Esophagus muscularis mucosa (tissue), 4 donors: Measurements from ENCODE around the gene DPPA3. TPM values are rescaled to one million over a fixed set of nuclear protein-coding genes. Genes with fewer than 3 reads are reported as not detected.
"Not testable (repeated sequence)": the region's sequence is repeated elsewhere in the genome, so short reads cannot be mapped to it uniquely, and the experiment has no call there.

Source experiments
- DNase-seq: peaks from one replicate; pipeline ENCODE4 v3.0.0-alpha.2; 2017; ENCODE audit errors: extremely low spot score
- H3K27ac ChIP-seq, 4 donors: fragments of 200-600 bp; sonication (generic); replicated peaks in 1 of 4; 1 replicate in 3 of 4; 2 replicates in 1 of 4; pipeline ENCODE4 v1.5.1; 2016 to 2019; ENCODE audit warnings: mild to moderate bottlenecking in 1 of 4
- H3K27me3 ChIP-seq, 4 donors: fragments of 200-600 bp; sonication (generic); one replicate each; pipeline versions ENCODE4 v1.5.1 to v1.6.0; 2016 to 2019
- H3K36me3 ChIP-seq, 4 donors: fragments of 200-600 bp; sonication (generic); one replicate each; pipeline ENCODE4 v1.5.1; 2016 to 2019
- H3K4me1 ChIP-seq, 4 donors: fragments of 200-600 bp; sonication (generic); one replicate each; pipeline ENCODE4 v1.5.1; 2016 to 2019
- H3K4me3 ChIP-seq, 4 donors: fragments of 200-600 bp; sonication (generic); 1 replicate in 2 of 4; 2 replicates in 2 of 4; pipeline ENCODE4 v1.5.1; 2016 to 2019; ENCODE audit warnings: mild to moderate bottlenecking in 4 of 4, moderate library complexity in 1 of 4
- H3K9me3 ChIP-seq, 4 donors: fragments of 200-600 bp; sonication (generic); 1 replicate in 3 of 4; 2 replicates in 1 of 4; pipeline ENCODE4 v1.5.1; 2016 to 2019
- CTCF ChIP-seq, 3 experiments: fragments of 200-600 bp in 2 of 3; fragments of 450-650 bp in 1 of 3; sonication (generic) in 2 of 3; IDR thresholded peaks; one replicate each; pipeline ENCODE4 v1.5.1; 2017 to 2019; ENCODE audit warnings: antibody characterized with exemption in 3 of 3, mild to moderate bottlenecking in 2 of 3, moderate library complexity in 1 of 3
- EP300 ChIP-seq: sonication (generic); formaldehyde crosslinking; IDR thresholded peaks from one replicate; pipeline ENCODE4 v1.6.1; 2017; ENCODE audit warnings: antibody characterized with exemption
- POLR2A ChIP-seq: fragments of 450-650 bp; IDR thresholded peaks from one replicate; pipeline ENCODE4 v1.6.1; 2017; ENCODE audit warnings: antibody characterized with exemption, moderate library complexity, mild to moderate bottlenecking, low read depth
- POLR2AphosphoS5 ChIP-seq, 2 donors: sonication (generic); formaldehyde crosslinking; IDR thresholded peaks; one replicate each; pipeline ENCODE4 v1.6.1; 2017; ENCODE audit warnings: antibody characterized with exemption in 2 of 2
- WGBS: methylation state at CpG from one replicate; pipeline ENCODE4 v1.1.5; 2018; 5-methylcytosine and 5-hydroxymethylcytosine counted together
- intact Hi-C: fragments of 100-400 bp; cut with DNase I; formaldehyde crosslinking; loops from one replicate; pipeline ENCODE4 v1.15.1; 2023
- total RNA-seq, 4 donors: library from RNA; depleted of rRNA; stranded (reverse); fragments of >200 nt; gene quantifications; one replicate each; pipeline versions ENCODE4 v1.1.0 to v1.2.1, GENCODE V29; 2016

The DPPA3 gene
- total RNA-seq, 4 donors from 2014 or later, result not detected

DNA sequence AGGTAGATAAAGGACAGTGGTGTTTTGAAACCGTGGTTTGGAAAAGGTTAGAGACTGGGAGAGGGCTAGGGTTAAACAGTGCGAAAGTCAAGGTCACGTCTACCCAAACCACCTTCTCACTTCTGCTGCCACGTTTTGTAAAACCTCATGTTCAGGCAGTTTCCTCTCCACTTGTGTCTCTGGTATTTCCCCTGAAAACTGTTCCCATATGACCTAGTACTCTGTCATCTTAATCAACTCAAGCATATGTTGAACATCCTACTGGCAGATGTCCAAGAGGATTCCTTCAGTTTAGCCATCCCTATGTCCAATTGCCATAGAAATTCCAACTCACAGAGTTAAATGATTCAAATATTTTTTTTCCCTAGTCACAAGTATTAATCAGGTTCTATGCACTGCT lies 18.5 kb downstream of the DPPA3 start:
- H3K9me3 ChIP-seq, result peaks cover 0 to 7% (median 0%) of the 10 kb centered on the region in 4 donors
- H3K27me3 ChIP-seq, result peaks cover 0 to 7% (median 0%) of the 10 kb centered on the region in 4 donors
- intact Hi-C loops, result no loop called here
- TF ChIP-seq POLR2AphosphoS5 (IDR thresholded peaks at IDR 0.05), result no peak
- TF ChIP-seq EP300, result no peak
- TF ChIP-seq CTCF (IDR thresholded peaks at IDR 0.05), result no peak
- TF ChIP-seq POLR2A, result no peak
- no peaks in the 10 kb centered on the region for H3K36me3 ChIP-seq
- 43% methylated on average over 4 of the region's 4 CpGs for WGBS
- no peaks in the 10 kb centered on the region for H3K4me1 ChIP-seq
- no peak for DNase-seq
- H3K27ac ChIP-seq, result no peak overlapping the region
- H3K4me3 ChIP-seq, result no peak overlapping the region

DNA sequence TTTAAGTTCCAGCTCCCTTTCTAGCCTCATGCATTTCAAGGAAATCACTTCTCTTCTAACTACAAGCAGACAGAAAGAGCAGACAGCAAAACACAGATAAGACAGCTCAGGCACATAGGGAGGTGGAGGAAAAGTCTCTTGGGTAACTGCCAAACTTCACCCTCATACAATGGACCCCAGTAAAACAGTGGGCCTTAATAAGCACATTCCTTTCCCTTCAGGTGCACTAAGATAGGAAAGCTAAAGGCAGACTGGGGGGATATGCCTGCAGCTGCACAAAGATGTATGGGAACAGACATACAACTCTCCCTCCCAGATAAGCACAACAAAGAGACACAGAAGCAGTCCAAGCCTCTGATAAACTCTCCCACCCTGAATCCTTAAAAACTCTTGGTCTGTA lies 19.8 kb downstream of the DPPA3 start:
- H3K4me1 ChIP-seq, DNase-seq, H3K36me3 ChIP-seq, H3K9me3 ChIP-seq, H3K27me3 ChIP-seq, H3K27ac ChIP-seq, intact Hi-C loops, H3K4me3 ChIP-seq: not testable (repeated sequence)

GRCh38 chr12:7731486-7731885 lies 20.3 kb downstream of the DPPA3 start:
- TF ChIP-seq CTCF (IDR thresholded peaks at IDR 0.05) (no peak), EP300 (no peak), POLR2A (no peak), POLR2AphosphoS5 (IDR thresholded peaks at IDR 0.05) (no peak)
- no peak overlapping the region for H3K27ac ChIP-seq
- WGBS, result 41% methylated on average over 5 of the region's 5 CpGs
- DNase-seq, result no peak
- no peak overlapping the region for H3K4me3 ChIP-seq
- intact Hi-C loops, result no loop called here
- H3K4me1 ChIP-seq, result no peaks in the 10 kb centered on the region
- no peaks in the 10 kb centered on the region for H3K36me3 ChIP-seq
- peaks cover 0 to 3% (median 0%) of the 10 kb centered on the region in 4 donors for H3K9me3 ChIP-seq
- H3K27me3 ChIP-seq, result no peaks in the 10 kb centered on the region

- no peak overlapping the region for H3K4me3 ChIP-seq
- intact Hi-C loops, result no loop called here
- TF ChIP-seq POLR2AphosphoS5 (IDR thresholded peaks at IDR 0.05), result no peak
- DNase-seq, result no peak
- H3K36me3 ChIP-seq, result no peaks in the 10 kb centered on the region
- H3K9me3 ChIP-seq, result peaks cover 0 to under 1% (median 0%) of the 10 kb centered on the region in 4 donors
- no peak overlapping the region for H3K27ac ChIP-seq
- 49% methylated on average over 3 of the region's 3 CpGs for WGBS
- H3K27me3 ChIP-seq, result no peaks in the 10 kb centered on the region
- no peaks in the 10 kb centered on the region for H3K4me1 ChIP-seq
Observed at GRCh38 chr12:7732993-7733392, 21.8 kb downstream of the DPPA3 start.

DNA sequence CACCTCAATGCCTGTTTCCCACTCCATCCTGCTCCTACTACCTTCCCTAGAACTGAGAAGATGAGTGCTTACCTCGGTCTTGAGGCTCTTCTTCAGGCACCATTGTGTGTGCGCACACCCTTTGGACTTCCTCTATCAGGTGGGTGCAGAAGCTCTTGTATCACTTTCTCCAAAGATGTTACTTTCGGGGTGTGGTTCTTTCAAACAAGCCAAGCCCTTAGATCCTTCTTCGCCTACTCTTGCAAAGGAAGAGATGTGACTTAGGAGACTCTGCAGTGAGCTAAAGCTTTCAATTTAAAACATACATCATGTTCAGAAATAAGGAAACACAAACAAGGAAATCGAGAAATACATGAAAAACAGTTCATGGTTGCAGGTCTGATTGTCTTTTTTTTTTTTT lies 36.0 kb downstream of the DPPA3 start, which contains the start of gene CLEC4C:
CLEC4C (minus strand) TSS at position 130 of the 400 bp plus-strand sequence; CDS start at position 103, 27 bp downstream.
- H3K4me3 ChIP-seq, result no peak within 1 kb of the TSS
- intact Hi-C loops, result no loop called here
- H3K27ac ChIP-seq, result no peak within 1 kb of the TSS
- no peaks in the 10 kb centered on the region for H3K36me3 ChIP-seq
- H3K9me3 ChIP-seq, result no peaks in the 10 kb centered on the region
- WGBS, result 57% methylated on average over 5 of the region's 5 CpGs
- no peaks in the 10 kb centered on the region for H3K27me3 ChIP-seq
- H3K4me1 ChIP-seq, result no peaks in the 10 kb centered on the region
- TF ChIP-seq POLR2A, result no peak
- TF ChIP-seq CTCF (IDR thresholded peaks at IDR 0.05), result no peak
- TF ChIP-seq POLR2AphosphoS5 (IDR thresholded peaks at IDR 0.05), result no peak
- TF ChIP-seq EP300, result no peak
- DNase-seq, result no peak

DNA sequence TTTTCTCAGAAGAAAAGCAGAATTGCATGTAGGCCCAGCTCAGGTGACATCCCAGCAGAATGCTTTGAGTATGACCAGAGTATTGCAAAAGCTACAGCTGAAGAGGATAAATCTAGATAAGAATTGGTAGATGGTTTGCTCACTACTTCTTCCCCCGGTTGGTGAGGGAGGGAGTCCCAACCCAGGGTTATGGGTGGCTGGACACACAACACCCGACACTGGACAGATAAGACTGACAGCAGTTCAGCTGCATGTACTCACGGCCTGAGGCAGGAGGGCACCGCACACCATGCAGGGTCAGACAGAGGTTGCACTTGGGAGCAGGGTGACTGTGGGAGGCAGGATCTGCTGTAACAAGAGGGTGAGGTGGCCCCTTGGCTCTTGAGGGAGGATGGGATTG lies 37.6 kb downstream of the DPPA3 start:
- Histone ChIP-seq H3K27me3 (no peaks in the 10 kb centered on the region), H3K9me3 (no peaks in the 10 kb centered on the region), H3K36me3 (no peaks in the 10 kb centered on the region), H3K4me3 (no peak overlapping the region), H3K27ac (no peak overlapping the region), H3K4me1 (no peaks in the 10 kb centered on the region)
- TF ChIP-seq CTCF (IDR thresholded peaks at IDR 0.05) (no peak), POLR2AphosphoS5 (IDR thresholded peaks at IDR 0.05) (no peak), EP300 (no peak), POLR2A (no peak)
- no peak for DNase-seq
- intact Hi-C loops, result no loop called here
- WGBS, result 46% methylated on average over 4 of the region's 4 CpGs
